Measurements from ENCODE around the gene SERPINA5. TPM values are rescaled to one million over a fixed set of nuclear protein-coding genes. Genes with fewer than 3 reads are reported as not detected.

SERPINA5 gene
- total RNA-seq, 1 donor from 2014 or later: 2.4 TPM

DNA sequence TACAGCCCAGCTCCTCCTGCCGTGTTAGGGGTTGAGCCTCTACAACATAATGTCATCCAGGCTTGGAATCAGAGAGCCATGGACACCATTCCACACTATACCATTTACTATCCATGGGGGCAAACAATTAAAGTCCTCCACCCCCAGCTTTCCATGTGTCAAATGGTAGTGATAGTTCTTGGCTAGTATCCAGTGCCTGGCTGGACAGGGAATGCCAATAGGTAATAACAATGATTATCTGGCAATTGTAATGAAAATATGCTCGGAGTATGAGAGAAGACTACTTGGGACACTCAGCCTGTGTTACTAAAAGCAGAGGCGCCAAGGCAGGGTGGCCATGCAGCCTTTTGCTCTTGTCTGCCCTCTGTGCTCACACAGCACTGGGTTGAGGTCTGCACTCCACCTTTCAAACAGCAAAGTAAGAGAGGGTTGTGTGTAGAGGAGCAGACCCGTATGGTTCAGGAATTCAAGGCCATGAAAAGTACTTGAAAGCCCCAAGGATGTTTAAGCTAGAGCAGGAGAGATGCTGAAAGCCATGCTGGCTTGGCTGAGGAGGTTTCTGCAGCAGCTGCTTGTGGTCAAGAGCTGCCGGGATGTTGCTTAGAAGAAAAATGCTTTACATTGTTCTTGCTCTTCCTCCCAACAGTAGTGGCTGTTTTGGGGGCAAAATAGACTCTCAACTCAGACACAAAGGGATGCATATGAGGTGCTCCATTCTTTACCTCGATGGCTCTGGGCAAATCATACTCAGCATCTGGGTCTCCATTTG is 41.6 kb downstream of the SERPINA5 start:
- TF ChIP-seq, protein P1, sequence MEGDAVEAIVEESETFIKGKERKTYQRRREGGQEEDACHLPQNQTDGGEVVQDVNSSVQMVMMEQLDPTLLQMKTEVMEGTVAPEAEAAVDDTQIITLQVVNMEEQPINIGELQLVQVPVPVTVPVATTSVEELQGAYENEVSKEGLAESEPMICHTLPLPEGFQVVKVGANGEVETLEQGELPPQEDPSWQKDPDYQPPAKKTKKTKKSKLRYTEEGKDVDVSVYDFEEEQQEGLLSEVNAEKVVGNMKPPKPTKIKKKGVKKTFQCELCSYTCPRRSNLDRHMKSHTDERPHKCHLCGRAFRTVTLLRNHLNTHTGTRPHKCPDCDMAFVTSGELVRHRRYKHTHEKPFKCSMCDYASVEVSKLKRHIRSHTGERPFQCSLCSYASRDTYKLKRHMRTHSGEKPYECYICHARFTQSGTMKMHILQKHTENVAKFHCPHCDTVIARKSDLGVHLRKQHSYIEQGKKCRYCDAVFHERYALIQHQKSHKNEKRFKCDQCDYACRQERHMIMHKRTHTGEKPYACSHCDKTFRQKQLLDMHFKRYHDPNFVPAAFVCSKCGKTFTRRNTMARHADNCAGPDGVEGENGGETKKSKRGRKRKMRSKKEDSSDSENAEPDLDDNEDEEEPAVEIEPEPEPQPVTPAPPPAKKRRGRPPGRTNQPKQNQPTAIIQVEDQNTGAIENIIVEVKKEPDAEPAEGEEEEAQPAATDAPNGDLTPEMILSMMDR (conservative IDR thresholded peaks at IDR 0.05; ENCODE audit: low read depth, low read length): no peak
- DNase-seq (ENCODE audit: low read depth): no peak
- no peak overlapping the region for H3K4me3 ChIP-seq (ENCODE audit: low read depth, low read length)

DNA sequence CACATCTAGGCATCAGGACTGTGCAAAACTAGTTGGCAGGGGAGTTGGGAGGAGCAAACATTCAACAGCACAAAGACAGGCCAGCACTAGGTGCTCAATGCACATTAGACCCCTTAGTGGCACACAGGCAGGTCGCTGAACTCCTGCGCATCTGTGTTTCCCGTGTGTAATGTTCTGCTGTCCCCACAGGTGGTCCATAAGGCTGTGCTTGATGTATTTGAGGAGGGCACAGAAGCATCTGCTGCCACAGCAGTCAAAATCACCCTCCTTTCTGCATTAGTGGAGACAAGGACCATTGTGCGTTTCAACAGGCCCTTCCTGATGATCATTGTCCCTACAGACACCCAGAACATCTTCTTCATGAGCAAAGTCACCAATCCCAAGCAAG is 42.2 kb downstream of the SERPINA5 start:
- no peak overlapping the region for H3K4me3 ChIP-seq (ENCODE audit: low read depth, low read length)
- DNase-seq (ENCODE audit: low read depth): no peak
- TF ChIP-seq, protein P1 (conservative IDR thresholded peaks at IDR 0.05; ENCODE audit: low read depth, low read length): no peak

DNA sequence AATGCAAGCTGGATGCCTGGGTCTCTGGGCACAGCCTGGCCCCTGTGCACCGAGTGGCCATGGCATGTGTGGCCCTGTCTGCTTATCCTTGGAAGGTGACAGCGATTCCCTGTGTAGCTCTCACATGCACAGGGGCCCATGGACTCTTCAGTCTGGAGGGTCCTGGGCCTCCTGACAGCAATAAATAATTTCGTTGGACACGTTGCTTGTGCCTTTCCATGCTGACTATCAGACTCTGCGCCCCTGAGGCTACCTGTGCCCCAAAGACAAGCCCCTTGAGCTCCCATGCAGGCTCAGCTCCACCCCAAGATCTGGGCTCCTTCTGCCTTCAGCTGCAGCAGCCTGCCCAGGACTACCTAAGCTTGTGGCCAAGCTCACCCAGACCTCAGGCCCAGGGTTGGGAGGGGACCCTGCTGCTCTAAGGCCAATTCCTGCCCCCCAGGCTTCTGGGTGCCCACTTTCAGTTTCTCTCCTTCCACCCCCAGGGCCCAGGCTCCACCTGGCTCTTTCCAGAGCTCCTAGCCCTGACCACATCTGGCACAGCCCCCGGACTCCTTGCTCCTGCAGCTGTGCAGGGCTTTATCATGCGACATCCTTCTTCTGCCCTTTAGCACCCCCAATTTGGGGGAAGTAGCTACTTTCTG is 42.8 kb downstream of the SERPINA5 start:
- no peak overlapping the region for H3K4me3 ChIP-seq (ENCODE audit: low read depth, low read length)
- DNase-seq (ENCODE audit: low read depth): no peak
- TF ChIP-seq, protein P1 (conservative IDR thresholded peaks at IDR 0.05; ENCODE audit: low read depth, low read length): no peak

DNA sequence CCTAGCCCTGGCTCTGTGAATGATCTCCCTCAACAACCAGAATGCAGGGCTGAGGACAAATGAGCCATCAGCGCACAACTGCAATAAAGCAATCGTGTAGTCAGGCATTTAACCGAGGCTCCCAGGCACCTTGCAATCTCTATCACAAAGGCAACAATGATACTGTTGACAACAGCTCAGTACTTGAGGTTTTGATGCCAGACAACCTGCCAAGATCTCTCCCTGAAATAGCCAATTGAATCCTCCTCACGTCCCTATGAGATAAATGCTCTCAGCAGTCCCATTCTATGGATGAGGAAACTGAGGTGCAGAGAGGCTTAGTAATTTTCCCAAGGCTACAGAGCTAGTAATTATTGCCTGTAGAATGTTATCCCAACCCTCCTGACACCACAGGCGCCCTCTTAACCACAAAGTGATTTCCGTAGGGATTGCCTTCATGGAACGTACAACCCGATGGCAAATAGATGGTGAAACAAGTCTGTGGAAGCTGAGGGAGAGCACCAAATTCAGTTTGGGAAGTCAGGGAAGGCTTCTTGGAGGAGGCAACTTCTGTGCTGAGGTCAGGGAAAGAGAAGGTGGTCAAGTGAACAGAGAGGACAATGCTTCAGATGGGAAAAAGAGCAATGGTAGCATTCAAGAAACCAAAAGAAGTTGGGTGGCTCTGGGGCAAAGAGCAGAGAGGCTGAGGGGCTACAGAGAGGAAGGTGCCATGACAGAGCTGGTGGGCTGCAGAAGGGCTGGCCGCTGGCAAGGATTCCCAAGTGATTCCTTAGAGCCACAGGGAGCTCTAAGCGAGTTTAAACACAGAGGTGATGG is 43.5 kb downstream of the SERPINA5 start:
- TF ChIP-seq, protein P1 (conservative IDR thresholded peaks at IDR 0.05; ENCODE audit: low read depth, low read length): no peak
- DNase-seq (ENCODE audit: low read depth): no peak
- H3K4me3 ChIP-seq (ENCODE audit: low read depth, low read length): no peak overlapping the region

DNA sequence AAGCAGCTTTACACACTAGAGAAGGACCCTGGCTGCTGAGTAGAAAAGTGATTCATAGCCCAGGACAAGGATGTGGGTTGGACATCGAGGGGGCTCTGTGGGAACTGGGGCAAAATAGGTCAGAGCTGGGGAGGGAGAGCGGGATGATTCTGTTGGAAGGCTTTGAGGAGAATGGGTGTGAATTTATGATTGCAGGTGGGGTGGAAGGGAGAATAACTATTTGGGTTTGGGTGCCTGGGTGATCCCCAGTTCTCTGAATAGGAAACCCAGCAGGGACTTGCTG is 44.1 kb downstream of the SERPINA5 start:
- TF ChIP-seq, protein P1 (conservative IDR thresholded peaks at IDR 0.05; ENCODE audit: low read depth, low read length): no peak
- H3K4me3 ChIP-seq (ENCODE audit: low read depth, low read length): no peak overlapping the region
- DNase-seq (ENCODE audit: low read depth): no peak

DNA sequence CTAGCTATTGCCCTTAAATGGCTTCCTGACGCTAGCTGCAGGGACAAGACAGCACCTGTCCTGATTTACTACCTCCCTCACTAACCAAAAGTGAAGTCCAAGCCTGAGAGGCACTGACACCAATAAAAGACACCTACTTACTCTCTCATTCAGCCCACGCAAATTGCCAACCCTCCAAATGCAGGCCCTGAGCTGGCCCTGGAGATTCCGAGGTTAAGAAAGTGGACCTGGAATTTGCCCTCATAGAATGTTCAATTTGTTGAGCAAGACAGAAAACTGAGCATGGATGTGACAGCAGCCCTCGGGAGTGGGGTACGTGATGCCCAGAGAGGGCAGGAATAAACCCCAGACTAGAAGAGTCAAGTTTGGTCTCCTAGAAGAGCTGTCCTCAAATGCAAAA is 47.4 kb downstream of the SERPINA5 start:
- no peak for DNase-seq (ENCODE audit: low read depth)
- TF ChIP-seq, protein P1 (conservative IDR thresholded peaks at IDR 0.05; ENCODE audit: low read depth, low read length): no peak
- no peak overlapping the region for H3K4me3 ChIP-seq (ENCODE audit: low read depth, low read length)
